NCI-H2171 treated with DMSO at 0.1 percent for 48 hours (cell line): ENCODE results near the gene SPPL3.
A peak's percentile ranks its signal among the peaks of the same experiment; 100 is the strongest.
"Not testable (repeated sequence)": the region's sequence is repeated elsewhere in the genome, so short reads cannot be mapped to it uniquely, and the experiment has no call there.

Experiments
- DNase-seq: peaks from one replicate; lab custom pipeline; 2025; lab: John Stamatoyannopoulos, UW

SPPL3 gene

DNA sequence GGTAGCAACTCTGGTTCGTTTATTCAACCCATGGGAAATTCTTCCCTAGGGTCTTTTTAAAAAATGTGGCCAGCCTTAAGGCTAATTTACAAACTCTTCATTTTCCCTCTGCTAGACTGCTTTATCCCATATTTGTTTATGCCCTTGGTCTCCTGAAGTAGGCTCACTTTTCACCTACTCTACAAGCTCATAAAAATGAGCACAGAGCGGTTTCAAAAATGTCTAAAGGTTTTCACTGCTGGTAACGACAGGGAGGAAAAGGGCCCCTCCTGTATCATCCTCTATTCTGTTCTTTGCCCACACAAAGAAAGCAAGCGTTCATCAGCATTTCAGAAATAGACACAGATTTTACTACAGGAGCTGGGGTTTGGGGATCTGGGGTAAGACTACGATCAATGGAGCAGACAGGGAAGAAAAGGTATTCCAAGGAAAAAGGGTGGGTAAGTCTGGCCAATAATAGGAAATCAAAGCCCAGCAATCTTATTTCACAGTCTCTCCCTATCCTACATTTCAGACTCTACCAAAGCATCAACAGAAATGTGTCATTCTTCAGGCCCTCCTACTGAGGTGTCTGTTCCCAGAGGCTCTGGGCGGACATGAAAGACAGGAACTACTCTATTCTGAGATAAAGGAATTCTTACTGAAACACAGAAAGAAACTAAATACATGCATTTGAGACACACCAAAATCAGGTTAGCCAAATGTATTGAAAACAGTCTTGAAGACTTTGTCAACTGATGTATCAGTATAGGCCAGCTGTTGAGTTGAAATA is 86.4 kb downstream of the SPPL3 start:
- DNase-seq = no peak

DNA sequence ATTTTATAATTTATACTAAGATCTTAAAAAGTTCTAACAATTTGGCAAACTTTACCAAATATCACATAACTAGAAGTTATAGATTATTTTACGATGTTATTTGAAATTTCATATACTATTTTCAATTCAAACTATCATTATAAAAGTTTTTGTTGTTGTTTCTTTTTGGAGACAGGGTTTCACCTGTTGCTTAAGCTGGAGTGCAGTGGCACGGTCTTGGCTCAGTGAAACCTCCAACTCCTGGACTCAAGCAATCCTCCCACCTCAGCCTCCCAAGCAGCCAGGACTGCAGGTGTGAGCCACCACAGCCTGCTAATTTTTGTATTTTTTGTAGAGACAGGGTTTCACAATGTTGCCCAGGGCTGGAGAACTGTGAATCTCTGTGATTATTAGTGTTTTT is 87.8 kb downstream of the SPPL3 start:
- no peak for DNase-seq

DNA sequence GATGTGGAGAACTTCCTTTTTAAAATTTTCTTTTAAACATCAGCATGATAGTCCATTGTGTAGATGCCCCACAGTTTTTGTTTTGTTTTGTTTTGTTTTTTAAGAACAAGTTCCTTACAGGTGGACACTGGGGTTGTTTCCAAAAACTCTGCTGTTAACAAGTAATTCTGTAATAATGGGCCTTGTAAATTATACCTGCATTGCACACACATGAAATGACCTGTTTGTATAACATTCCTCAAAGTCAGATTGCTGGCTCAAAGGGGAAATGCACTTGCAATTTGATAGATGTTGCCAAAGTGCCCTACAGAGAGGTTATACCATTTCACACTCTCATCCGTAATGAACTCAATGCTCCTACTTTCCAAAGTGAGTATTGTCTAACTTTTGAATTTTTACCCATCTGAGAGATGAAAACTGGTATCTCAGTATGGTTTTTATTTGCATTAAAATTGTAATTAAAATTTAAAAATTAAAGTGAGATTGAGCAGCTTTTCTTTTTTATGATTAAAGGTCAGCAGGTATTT is 89.2 kb downstream of the SPPL3 start:
- no peak for DNase-seq

DNA sequence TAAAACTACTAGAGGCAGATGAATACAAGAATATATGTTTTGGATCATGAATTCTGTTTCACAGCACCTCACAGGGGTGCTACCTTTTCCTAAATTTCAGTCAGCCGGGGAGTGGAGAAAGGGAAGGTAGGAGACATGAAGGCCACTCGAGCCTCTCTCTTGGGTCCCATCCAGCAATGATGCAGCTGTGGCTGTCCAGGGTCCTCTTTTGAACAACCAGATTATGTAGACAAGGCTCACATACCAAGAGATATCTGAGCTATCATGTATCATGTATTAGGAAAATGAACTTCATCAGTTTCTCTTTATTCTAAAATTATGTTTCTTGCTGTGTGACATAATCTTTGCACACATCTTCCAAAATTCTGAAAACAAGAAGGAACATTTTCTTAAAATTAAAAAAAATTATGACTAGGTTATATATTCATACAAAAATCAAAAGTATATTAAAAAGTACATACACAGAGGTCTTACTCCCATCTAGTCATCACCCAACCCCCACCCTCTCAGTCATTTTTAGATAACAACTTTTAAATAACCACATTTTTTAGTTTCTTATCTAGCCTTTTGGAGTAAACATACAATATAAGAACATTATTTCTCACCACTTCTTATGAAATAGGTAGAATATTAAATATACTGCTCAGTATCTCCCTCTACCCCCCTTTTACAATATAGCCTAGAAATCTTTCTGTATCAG is 89.8 kb downstream of the SPPL3 start:
- DNase-seq = no peak

DNA sequence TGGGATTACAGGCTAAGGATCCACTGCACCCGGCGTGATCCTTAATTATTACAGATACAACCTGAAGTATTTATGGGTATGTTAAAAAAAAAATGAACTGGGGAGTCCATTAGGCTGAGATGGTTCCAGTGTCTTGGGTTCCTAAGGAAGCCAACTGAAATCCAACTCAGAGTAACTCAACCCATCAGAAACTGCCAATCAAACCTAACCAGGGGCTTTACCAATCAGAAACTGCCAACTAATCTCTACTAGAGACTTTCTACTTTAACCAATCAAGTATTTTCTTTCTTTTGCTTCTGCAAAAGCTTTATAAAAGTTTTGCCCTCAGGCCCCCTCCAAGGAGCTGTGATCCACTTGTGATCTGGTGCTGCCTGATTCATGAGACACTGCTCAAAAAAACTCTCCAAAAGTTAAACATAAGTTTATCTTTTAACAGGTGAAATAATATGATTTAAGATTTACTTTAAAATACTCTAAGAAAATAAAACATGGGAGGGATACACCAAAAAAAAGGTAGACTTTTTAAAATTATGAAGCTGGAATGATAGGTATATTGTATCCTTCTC is 90.5 kb downstream of the SPPL3 start:
- DNase-seq = no peak

DNA sequence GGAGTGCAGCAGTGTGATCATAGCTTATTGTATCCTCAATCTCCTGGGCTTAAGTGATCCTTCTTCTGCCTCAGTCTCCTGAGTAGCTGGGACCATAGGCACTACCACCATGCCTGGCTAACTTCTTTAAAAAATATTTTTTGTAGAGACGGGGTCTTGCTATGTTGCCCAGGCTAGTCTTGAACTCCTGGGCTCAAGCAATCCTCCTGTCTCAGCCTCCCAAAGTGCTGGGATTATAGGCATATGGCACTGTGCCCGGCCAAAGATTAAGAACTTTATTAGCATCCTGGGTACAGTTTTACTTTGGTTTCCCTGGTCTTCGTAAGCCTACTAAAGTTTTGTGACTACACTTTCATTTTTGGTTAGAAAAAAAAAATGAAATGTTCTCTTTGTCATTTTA is 94.1 kb downstream of the SPPL3 start:
- no peak for DNase-seq

DNA sequence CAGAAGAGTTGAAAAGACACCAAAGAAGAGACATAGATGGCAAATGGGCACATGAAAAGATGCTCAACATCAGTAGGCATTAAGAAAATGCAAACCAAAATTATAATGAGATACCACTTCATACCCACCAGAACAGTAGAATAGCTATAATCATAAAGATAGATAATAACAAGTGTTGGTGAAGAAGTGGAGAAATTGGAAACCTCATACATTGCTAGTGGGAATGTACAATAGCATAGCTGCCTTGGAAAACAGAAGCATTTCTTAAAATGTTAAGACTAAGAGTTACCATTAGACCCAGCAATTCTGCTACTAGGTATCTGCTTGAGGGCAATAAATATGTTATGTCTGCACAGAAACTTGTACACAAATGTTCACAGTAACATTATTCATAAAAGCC is 99.7 kb downstream of the SPPL3 start:
- no peak for DNase-seq

DNA sequence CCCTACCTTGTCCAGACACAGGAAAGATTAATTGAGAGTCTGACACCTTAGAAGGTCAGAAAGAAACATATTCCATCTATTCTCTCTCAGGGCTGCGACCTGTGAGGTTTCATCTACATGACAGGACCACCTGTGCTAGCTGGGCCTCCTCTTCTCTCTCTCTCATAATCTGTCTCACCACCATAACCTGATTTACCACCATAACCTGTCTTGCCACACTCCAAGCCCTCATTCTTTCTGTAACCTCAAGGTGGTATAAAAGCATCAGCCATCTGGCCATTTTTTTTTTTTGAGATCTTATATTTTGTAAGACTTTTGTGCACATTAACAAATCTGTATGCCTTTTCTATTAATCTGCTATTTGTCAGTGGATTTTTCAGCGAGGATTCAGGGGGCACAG is 103.0 kb downstream of the SPPL3 start:
- peak; percentile 24 for DNase-seq

DNA sequence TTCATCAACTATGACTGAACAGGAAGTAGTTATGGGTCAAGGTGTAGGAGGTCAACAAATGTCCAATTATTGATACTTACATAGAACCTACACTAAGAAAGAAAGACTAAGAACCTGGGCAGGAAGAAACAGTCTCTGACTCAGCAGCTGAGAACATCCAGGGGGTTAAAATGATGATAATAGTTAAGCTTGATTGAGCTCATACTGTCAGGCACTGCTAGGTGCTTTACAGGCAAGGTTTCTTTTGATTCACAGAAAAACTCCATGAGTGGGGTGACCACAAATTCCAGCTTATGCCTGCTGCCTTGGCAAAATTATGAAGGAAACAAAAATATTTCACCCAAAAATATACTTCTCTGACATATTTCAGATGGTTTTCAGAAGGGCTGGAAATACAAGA is 103.5 kb downstream of the SPPL3 start:
- no peak for DNase-seq

DNA sequence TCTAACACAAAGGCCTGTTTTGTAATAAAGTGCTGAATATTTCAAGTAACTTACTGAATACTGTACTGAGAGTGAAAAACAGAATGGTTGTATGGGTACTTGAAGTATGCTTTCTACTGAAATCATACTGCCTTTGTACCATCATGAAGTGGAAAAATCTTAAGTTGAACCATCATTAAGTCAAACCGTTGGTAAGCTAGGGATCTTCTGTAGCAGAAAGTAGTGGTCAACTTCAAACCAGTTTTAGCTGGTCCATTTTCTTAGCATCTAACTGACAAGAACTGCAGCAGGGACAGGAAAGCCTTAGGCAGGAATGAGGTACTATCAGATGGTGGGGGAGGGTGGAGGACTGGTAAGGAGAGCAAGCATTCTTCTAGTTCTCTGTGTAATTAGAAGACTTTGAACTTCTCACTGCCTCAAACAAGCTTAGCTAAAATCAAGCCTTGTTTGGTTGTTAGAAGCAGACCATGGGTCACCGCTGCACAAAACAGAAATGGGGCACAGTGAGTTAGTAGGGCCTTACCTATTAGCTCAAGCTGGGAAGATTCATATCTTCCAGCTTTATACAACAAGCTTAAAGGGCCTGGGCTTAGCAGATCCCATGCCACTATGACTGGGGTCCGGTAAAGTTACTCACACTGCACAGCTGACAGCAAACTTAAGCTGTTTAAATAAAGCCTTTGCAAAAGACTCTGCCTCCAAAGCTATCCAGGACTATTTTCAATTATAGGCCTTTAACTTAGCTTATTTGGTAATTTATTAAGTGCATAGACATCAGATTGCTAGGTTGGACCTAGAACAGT is 104.7 kb downstream of the SPPL3 start:
- DNase-seq = no peak

DNA sequence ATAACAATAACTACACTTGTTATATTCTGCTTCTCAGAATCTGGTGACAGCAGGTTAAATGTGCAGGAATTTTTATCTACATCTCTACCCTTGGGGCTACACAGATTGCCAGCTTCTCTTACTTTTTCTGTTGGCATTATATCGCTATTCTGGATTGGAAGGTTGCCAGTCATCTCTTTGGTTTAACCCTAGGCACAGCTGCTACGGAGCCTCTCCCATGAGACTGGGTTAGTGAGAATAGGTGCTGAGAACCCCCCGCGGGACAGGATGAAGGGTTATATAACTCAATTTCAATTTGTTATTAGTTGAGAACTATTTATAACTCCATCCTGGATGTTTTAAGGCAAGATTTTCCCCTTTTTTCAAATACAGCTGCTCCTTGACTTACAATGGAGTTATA is 105.5 kb downstream of the SPPL3 start:
- peak; percentile 90 for DNase-seq

DNA sequence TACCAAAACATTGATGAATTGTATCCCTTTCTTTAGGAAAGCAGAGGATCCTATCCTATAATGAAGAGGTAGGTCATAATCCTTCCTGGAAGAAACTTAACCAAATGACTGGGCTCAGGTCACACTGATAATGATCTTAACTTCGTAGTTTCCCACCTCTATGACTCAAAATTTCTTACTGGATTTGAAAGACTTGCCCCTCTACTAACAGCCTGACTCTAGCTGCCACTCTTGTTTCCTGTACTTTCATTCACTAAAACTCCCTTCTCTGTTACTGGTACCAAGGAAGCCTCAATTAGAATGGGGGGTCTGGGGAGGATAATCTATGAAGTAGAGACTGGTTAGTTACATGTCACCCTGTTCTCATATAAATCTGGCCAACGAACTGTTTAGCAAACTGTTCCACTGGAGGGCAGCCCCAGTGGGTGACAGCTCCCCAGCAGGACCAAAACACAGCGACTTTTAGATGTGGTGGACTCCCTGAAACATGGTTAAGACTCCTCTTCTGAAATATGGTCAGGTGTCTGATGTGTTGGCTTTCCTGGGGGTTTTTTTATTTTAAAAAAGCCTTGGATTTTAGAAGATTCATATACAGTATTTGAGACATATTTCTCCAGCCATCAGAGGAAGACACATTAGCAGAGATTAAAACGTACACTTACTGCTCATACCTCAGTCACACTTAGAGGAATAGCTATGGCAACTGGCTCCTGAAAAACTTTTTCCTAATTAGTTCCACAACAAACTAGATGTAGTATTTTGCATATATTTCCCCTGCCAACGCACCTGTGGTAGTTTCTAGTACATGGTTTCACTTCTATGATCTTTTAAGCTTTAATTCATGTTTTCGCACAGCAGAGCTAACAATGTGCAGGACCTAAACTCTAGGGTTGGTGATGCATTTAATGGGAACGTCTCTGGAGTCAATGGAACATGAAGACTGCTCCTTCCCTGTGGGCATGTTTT is 106.2 kb downstream of the SPPL3 start:
- DNase-seq = no peak

DNA sequence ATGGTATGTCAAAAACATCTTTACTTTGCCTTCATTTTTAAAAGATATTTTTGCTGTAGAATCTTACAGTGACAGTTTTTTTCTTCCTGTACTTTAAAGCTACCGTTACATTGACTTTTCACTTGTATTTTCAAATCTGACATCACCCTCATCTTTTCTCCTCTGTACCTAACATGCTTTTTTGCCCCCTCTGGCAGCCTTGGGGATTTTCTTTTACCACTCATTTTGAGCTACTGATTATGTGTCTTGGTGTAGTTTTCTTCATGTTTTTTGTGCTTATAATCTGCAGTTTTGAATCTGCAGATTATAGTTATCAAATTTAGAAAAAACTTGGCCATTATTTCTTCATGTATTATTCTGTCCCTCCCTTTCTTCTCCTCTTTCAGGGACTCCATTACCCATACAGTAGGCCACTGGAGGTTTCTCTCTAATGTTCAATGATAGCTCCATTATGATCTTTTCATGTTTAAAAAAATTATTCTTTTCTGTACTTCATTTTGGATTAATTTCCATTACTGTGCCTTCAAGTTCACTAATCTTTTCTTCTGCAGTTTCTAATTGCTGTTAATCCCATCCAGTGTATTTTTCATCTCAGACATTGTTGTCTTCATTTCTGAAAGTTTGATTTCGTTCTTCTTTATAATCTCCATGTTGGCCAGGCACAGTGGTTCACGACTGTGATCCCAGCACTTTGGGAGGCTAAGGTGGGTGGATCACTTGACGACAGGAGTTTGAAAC is 108.5 kb downstream of the SPPL3 start:
- no peak for DNase-seq

DNA sequence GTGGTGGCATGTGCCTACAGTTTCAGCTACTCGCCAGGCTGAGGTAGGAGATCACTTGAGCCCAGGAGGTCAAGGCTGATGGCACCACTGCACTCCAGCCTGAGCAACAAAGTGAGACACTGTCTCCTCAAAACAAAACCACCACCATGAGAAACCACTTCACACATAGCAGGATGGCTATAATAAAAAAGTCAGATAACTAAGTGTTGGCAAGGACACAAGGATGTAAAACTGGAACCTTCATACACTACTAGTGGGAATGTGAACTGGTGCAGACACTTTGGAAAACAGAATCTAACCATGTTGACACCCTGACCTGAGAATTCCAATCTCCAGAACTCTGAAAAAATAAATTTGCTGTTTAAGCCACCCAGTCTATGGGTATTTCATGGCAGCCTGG is 110.8 kb downstream of the SPPL3 start:
- DNase-seq = no peak

DNA sequence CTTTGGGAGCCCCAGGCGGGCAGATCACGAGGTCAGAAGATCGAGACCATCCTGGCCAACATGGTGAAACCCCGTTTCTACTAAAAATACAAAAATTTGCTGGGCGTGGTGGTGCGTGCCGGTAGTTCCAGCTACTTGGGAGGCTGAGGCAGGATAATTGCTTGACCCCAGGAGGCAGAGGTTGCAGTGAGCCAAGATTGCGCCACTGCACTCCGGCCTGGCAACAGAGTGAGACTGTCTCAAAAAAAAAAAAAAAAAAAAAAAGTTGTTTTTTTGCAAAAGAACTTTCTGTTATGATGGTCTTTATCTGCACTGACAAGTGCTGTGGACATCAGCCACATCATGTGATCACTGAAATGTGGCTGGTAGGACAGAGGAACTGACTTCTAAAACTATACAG is 111.7 kb downstream of the SPPL3 start:
- DNase-seq = not testable (repeated sequence)

DNA sequence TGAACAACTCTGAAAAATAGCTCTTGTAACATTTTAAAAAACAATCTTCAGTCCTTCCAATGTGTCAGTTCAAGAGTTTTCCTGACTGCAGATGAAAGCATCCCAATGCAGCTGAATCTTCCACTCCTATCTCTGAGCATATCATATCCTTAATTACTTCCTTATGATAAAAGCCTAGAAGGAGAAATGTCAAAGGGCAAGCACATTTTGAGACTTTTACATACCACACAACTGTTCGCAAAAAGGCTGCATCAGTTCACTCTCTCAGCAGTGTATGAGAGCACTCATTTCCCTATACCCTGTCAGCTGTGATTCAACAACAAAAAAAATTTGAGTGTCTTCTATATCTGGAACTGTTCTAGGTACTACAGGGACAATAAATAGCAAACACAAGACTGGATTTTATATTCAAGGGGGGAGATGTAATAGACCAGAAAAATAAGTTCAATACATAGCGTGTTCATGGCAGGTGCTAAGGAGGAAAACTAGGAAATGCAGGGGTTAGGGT is 112.4 kb downstream of the SPPL3 start:
- DNase-seq = no peak

DNA sequence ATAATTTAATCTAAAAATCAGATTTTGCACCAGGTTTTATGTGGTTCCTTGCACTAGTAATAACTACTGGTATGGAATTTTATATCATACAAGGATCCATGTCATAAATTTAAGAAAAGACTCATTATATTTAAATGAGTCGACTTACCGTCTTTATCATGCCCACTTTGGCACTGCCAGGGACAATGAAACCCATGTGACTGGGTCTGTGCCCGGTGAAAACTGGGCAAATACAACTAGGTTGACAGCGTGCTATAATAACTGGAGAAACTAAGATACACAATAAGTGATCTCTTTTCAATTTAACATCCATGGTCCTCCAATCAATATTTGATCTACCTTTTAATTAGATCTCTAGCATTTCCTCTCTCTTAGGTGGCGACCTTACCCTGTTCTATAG is 114.0 kb downstream of the SPPL3 start:
- DNase-seq = no peak

DNA sequence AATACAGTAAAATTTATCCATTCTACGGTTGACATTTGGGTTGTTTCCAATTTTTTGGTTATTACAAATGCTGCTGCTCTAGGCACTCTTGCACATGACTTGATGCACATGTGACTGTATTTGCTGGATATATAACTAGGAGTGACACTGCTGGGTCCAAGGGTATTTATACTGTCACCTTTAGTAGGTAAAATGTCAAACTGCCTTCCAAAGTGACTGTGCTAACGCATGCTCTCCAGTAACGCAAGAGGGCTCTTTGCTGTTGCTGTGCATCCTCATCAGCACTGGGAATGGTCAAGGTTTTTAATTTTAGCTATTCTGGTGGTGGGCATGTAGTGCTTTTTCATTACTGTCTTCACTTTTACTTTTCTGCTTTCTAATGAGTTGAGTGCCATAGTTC is 116.3 kb downstream of the SPPL3 start:
- no peak for DNase-seq

DNA sequence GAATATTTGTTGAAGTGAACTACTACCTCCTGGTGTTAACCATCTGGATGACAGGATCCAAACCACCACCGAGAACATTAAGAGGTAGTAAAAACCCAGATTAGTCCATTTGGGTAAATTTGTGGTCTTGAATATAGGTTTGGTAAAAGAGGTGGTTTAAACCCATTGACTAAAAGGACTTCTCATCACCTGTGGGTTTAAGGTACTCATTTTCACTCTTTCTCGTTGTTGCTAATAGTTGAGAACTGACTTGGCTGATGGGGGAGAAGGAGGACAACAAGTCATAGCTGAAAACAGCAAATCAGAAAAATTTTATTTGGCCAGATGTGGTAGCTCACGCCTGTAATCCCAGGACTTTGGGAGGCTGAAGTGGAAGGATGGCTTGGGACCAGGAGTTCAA is 119.4 kb downstream of the SPPL3 start:
- DNase-seq = no peak

DNA sequence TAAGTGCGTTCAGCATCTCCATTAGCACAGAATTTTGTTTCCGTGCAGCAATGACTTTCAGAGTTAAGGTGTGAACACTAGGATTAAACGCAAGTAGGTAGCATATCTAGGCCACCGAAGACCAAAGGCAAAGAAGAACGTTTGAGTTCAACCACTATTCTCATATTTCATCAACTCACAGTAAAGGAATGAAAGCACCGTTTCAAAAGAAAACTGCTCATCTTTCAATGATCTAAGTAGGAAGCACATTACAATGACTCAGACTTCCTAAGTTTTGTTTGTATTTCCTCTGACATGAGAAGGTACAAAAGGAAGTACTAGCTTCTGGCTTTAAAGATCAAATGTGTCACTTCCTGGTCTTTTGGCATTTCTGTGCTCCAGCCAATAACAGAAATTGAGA is 121.0 kb downstream of the SPPL3 start:
- no peak for DNase-seq
